IMR-90 (cell line): ENCODE measurements around the gene SLC35F1.

ENCODE experiments used
- BHLHE40 ChIP-seq: fragments of 150-350 bp; IDR thresholded peaks from 2 replicates; pipeline ENCODE4 v1.6.1; 2016; ENCODE audit warnings: mild to moderate bottlenecking, low read depth, low read length
- CEBPB ChIP-seq: IDR thresholded peaks from 2 replicates; pipeline ENCODE4 v1.6.1; 2012; ENCODE audit warnings: low read depth, low read length, improper control_type of control experiment
- CHD1 ChIP-seq: IDR thresholded peaks from 2 replicates; pipeline ENCODE4 v1.6.1; 2012; ENCODE audit warnings: low read depth, low read length, improper control_type of control experiment
- FOS ChIP-seq: fragments of 150-350 bp; IDR thresholded peaks from 2 replicates; pipeline ENCODE4 v1.6.1; 2016; ENCODE audit warnings: low read depth, low read length
- MAFK ChIP-seq: IDR thresholded peaks from 2 replicates; pipeline ENCODE4 v1.6.1; 2012; ENCODE audit warnings: low read depth, low read length, improper control_type of control experiment
- MAZ ChIP-seq: IDR thresholded peaks from 2 replicates; pipeline ENCODE4 v1.6.1; 2012; ENCODE audit warnings: low read depth, mild to moderate bottlenecking, low read length, improper control_type of control experiment, moderate library complexity, borderline replicate concordance
- POLR2A ChIP-seq: IDR thresholded peaks from 2 replicates; pipeline ENCODE4 v1.6.1; 2012; ENCODE audit warnings: mild to moderate bottlenecking, low read depth, low read length
- RAD21 ChIP-seq: IDR thresholded peaks from 2 replicates; pipeline ENCODE4 v1.6.1; 2012; ENCODE audit warnings: low read length, improper control_type of control experiment
- RFX5 ChIP-seq: IDR thresholded peaks from 2 replicates; pipeline ENCODE4 v1.8.0; 2012; ENCODE audit warnings: low read depth, mild to moderate bottlenecking, low read length, moderate library complexity
- TF ChIP-seq, protein P1 (sequence below): conservative IDR thresholded peaks from 2 replicates; pipeline ENCODE4 v1.5.1; 2012; ENCODE audit warnings: mild to moderate bottlenecking, low read depth, low read length, improper control_type of control experiment
- TF ChIP-seq, protein P2 (sequence below): fragments of 150-350 bp; IDR thresholded peaks from 2 replicates; pipeline ENCODE4 v1.6.1; 2017; ENCODE audit warnings: mild to moderate bottlenecking, antibody characterized with exemption, low read length, low read depth

DNA sequence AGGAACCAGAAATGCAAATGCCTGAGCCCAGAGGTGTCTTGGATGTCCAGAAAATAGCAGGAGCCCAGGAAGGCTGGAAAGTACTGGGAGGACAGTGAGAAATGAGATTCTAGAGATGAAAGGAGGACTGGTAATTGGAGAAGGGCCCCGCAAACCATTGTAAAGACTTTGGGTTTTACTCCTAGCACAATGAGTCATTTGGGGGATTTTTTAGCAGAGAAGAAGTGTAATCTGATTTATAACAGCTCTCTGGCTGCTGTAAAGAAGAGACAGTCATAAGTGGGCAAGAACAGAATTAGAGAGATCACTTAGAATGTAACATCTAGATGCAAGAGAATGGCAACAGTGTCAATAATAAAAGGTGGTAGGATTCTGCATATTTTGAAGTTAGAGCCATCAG lies 40.2 kb downstream of the SLC35F1 start:
- TF ChIP-seq, protein P1, sequence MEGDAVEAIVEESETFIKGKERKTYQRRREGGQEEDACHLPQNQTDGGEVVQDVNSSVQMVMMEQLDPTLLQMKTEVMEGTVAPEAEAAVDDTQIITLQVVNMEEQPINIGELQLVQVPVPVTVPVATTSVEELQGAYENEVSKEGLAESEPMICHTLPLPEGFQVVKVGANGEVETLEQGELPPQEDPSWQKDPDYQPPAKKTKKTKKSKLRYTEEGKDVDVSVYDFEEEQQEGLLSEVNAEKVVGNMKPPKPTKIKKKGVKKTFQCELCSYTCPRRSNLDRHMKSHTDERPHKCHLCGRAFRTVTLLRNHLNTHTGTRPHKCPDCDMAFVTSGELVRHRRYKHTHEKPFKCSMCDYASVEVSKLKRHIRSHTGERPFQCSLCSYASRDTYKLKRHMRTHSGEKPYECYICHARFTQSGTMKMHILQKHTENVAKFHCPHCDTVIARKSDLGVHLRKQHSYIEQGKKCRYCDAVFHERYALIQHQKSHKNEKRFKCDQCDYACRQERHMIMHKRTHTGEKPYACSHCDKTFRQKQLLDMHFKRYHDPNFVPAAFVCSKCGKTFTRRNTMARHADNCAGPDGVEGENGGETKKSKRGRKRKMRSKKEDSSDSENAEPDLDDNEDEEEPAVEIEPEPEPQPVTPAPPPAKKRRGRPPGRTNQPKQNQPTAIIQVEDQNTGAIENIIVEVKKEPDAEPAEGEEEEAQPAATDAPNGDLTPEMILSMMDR: no peak
- TF ChIP-seq POLR2A (no peak), RAD21 (no peak), MAFK (no peak), CHD1 (no peak), MAZ (no peak), BHLHE40 (no peak), CEBPB (no peak), RFX5 (no peak), FOS (no peak)
- TF ChIP-seq, protein P2, sequence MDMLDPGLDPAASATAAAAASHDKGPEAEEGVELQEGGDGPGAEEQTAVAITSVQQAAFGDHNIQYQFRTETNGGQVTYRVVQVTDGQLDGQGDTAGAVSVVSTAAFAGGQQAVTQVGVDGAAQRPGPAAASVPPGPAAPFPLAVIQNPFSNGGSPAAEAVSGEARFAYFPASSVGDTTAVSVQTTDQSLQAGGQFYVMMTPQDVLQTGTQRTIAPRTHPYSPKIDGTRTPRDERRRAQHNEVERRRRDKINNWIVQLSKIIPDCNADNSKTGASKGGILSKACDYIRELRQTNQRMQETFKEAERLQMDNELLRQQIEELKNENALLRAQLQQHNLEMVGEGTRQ: no peak
